Naive B cell (primary cell): ENCODE data around the gene MTCL1. TPM values are rescaled to one million over a fixed set of nuclear protein-coding genes. Genes with fewer than 3 reads are reported as not detected.

Source experiments
- ATAC-seq, 2 donors: fragments of 150-1000 bp; cut with Tn5 transposase; 2 replicates each; pipeline ENCODE4 v1.10.0; 2021; ENCODE audit warnings: low read depth in 2 of 2, mild to moderate bottlenecking in 2 of 2, moderate library complexity in 2 of 2
- DNase-seq: peaks from one replicate; pipeline ENCODE4 v3.0.0; 2022
- H3K27ac Mint-ChIP-seq, 6 donors: one replicate each; pipeline ENCODE4 v1.8.0; 2020 to 2022; ENCODE audit warnings: mild to moderate bottlenecking in 6 of 6, mixed read lengths in 6 of 6, moderate library complexity in 5 of 6, inconsistent platforms in 2 of 6
- H3K27me3 Mint-ChIP-seq, 3 donors: one replicate each; pipeline ENCODE4 v1.8.0; 2021 to 2022; ENCODE audit warnings: mixed read lengths in 3 of 3, mild to moderate bottlenecking in 1 of 3
- H3K36me3 Mint-ChIP-seq, 2 donors: one replicate each; pipeline ENCODE4 v1.8.0; 2020 to 2022; ENCODE audit warnings: mixed read lengths in 2 of 2, inconsistent platforms in 1 of 2, mild to moderate bottlenecking in 1 of 2
- H3K4me1 Mint-ChIP-seq, 3 donors: one replicate each; pipeline ENCODE4 v1.8.0; 2020 to 2022; ENCODE audit warnings: mixed read lengths in 3 of 3, inconsistent platforms in 1 of 3, mild to moderate bottlenecking in 1 of 3, moderate library complexity in 1 of 3
- H3K4me3 Mint-ChIP-seq, 8 donors: one replicate each; pipeline ENCODE4 v1.8.0; 2020 to 2022; ENCODE audit warnings: mild to moderate bottlenecking in 8 of 8, mixed read lengths in 8 of 8, moderate library complexity in 8 of 8, inconsistent platforms in 2 of 8
- H3K9me3 Mint-ChIP-seq, 7 donors: one replicate each; pipeline ENCODE4 v1.8.0; 2020 to 2022; ENCODE audit warnings: mixed read lengths in 7 of 7, mild to moderate bottlenecking in 5 of 7, inconsistent platforms in 2 of 7, moderate library complexity in 1 of 7
- polyA plus RNA-seq, 6 donors: library from polyadenylated mRNA; unstranded; fragments of 300-500 nt; fragmentation: Illumina TruSeq; gene quantifications; one replicate each; pipeline ENCODE4 v1.2.3, GENCODE V29; 2021; ENCODE audit warnings: low read depth in 6 of 6

The MTCL1 gene
- polyA plus RNA-seq, 6 donors from 2014 or later, result 0.26 to 1.4 (median 0.80) TPM

- no peak for ATAC-seq
- H3K27ac Mint-ChIP-seq, result no peak overlapping the region
- H3K9me3 Mint-ChIP-seq, result peaks cover 0 to 2% (median 0%) of the 10 kb centered on the region in 7 donors
- H3K27me3 Mint-ChIP-seq, result no peaks in the 10 kb centered on the region
- peaks cover 6 to 22% (median 21%) of the 10 kb centered on the region in 3 donors for H3K4me1 Mint-ChIP-seq
- H3K36me3 Mint-ChIP-seq, result peaks cover 0 to 20% of the 10 kb centered on the region in 2 donors
- no peak for DNase-seq
- no peak overlapping the region for H3K4me3 Mint-ChIP-seq
Measured at GRCh38 chr18:8814206-8814605, 108.8 kb downstream of the MTCL1 start.

- Mint-ChIP-seq H3K9me3 (peaks cover 0 to 2% (median 0%) of the 10 kb centered on the region in 7 donors), H3K4me1 (peaks cover under 1 to 9% (median 8%) of the 10 kb centered on the region in 3 donors), H3K27me3 (no peaks in the 10 kb centered on the region), H3K4me3 (no peak overlapping the region), H3K27ac (no peak overlapping the region), H3K36me3 (peaks cover 6 to 13% of the 10 kb centered on the region in 2 donors)
- DNase-seq, result no peak
- ATAC-seq, result no peak
Measured at GRCh38 chr18:8816220-8816619, 110.9 kb downstream of the MTCL1 start.

- H3K4me1 Mint-ChIP-seq, result peaks cover 0 to 8% (median 6%) of the 10 kb centered on the region in 3 donors
- ATAC-seq (no peak), DNase-seq (no peak)
- H3K4me3 Mint-ChIP-seq, result no peak overlapping the region
- peaks cover 6 to 14% of the 10 kb centered on the region in 2 donors for H3K36me3 Mint-ChIP-seq
- H3K9me3 Mint-ChIP-seq, result peaks cover 0 to 2% (median 0%) of the 10 kb centered on the region in 7 donors
- no peak overlapping the region for H3K27ac Mint-ChIP-seq
- no peaks in the 10 kb centered on the region for H3K27me3 Mint-ChIP-seq
Measured at GRCh38 chr18:8816816-8817215, 111.5 kb downstream of the MTCL1 start.

GRCh38 chr18:8818982-8819381 lies 113.6 kb downstream of the MTCL1 start:
- Mint-ChIP-seq H3K4me3 (no peak overlapping the region), H3K27me3 (no peaks in the 10 kb centered on the region), H3K4me1 (peaks cover 0 to 2% (median 0%) of the 10 kb centered on the region in 3 donors), H3K36me3 (peaks cover 5 to 6% of the 10 kb centered on the region in 2 donors), H3K9me3 (no peaks in the 10 kb centered on the region), H3K27ac (no peak overlapping the region)
- no peak for DNase-seq
- no peak for ATAC-seq

GRCh38 chr18:8820396-8821082 lies 115.2 kb downstream of the MTCL1 start:
- H3K4me3 Mint-ChIP-seq, result no peak overlapping the region
- no peak for ATAC-seq
- H3K36me3 Mint-ChIP-seq, result peaks cover 5 to 6% of the 10 kb centered on the region in 2 donors

GRCh38 chr18:8821083-8821465 lies 115.7 kb downstream of the MTCL1 start:
- Mint-ChIP-seq H3K27ac (no peak overlapping the region), H3K4me1 (peaks cover 0 to 2% (median 0%) of the 10 kb centered on the region in 3 donors), H3K9me3 (no peaks in the 10 kb centered on the region), H3K36me3 (peaks cover 5 to 6% of the 10 kb centered on the region in 2 donors), H3K4me3 (no peak overlapping the region), H3K27me3 (no peaks in the 10 kb centered on the region)
- no peak for DNase-seq
- no peak for ATAC-seq

More at GRCh38 chr18:8820396-8821082, 115.2 kb downstream of the MTCL1 start:
- DNase-seq, result no peak
- H3K27ac Mint-ChIP-seq, result no peak overlapping the region
- H3K9me3 Mint-ChIP-seq, result no peaks in the 10 kb centered on the region
- H3K27me3 Mint-ChIP-seq, result no peaks in the 10 kb centered on the region
- H3K4me1 Mint-ChIP-seq, result peaks cover 0 to 2% (median 0%) of the 10 kb centered on the region in 3 donors

GRCh38 chr18:8821531-8821930 lies 116.2 kb downstream of the MTCL1 start:
- Mint-ChIP-seq H3K36me3 (peaks cover 5 to 6% of the 10 kb centered on the region in 2 donors), H3K27me3 (no peaks in the 10 kb centered on the region), H3K4me3 (no peak overlapping the region), H3K27ac (no peak overlapping the region), H3K4me1 (peaks cover 0 to 2% (median 0%) of the 10 kb centered on the region in 3 donors), H3K9me3 (no peaks in the 10 kb centered on the region)
- no peak for DNase-seq
- ATAC-seq, result no peak

- no peak for ATAC-seq
- H3K4me1 Mint-ChIP-seq, result peaks cover 0 to 2% (median 0%) of the 10 kb centered on the region in 3 donors
- no peaks in the 10 kb centered on the region for H3K27me3 Mint-ChIP-seq
- H3K27ac Mint-ChIP-seq, result no peak overlapping the region
- H3K4me3 Mint-ChIP-seq, result no peak overlapping the region
- peaks cover 5 to 6% of the 10 kb centered on the region in 2 donors for H3K36me3 Mint-ChIP-seq
- no peaks in the 10 kb centered on the region for H3K9me3 Mint-ChIP-seq
- no peak for DNase-seq
Measured at GRCh38 chr18:8822643-8823042, 117.3 kb downstream of the MTCL1 start.

- Mint-ChIP-seq H3K4me3 (no peak overlapping the region), H3K27ac (peak overlapping the region in 1 of 6 donors; percentile 15), H3K27me3 (no peaks in the 10 kb centered on the region), H3K4me1 (peaks cover 0 to 3% (median 0%) of the 10 kb centered on the region in 3 donors), H3K9me3 (no peaks in the 10 kb centered on the region), H3K36me3 (peaks cover 5 to 12% of the 10 kb centered on the region in 2 donors)
- ATAC-seq, result no peak
- DNase-seq, result no peak
Measured at GRCh38 chr18:8823530-8823929, 118.2 kb downstream of the MTCL1 start.

- Mint-ChIP-seq H3K36me3 (peaks cover 5 to 12% of the 10 kb centered on the region in 2 donors), H3K4me1 (peaks cover 0 to 7% (median 5%) of the 10 kb centered on the region in 3 donors), H3K9me3 (no peaks in the 10 kb centered on the region), H3K27me3 (no peaks in the 10 kb centered on the region), H3K27ac (no peak overlapping the region), H3K4me3 (no peak overlapping the region)
- no peak for DNase-seq
- ATAC-seq, result no peak
Measured at GRCh38 chr18:8824846-8825245, 119.5 kb downstream of the MTCL1 start.

GRCh38 chr18:8825273-8825672 lies 119.9 kb downstream of the MTCL1 start:
- Mint-ChIP-seq H3K9me3 (no peaks in the 10 kb centered on the region), H3K27me3 (no peaks in the 10 kb centered on the region), H3K27ac (no peak overlapping the region), H3K4me3 (no peak overlapping the region), H3K4me1 (peaks cover 0 to 7% (median 5%) of the 10 kb centered on the region in 3 donors), H3K36me3 (peaks cover 5 to 12% of the 10 kb centered on the region in 2 donors)
- DNase-seq (no peak), ATAC-seq (no peak)

GRCh38 chr18:8825729-8826375 lies 120.5 kb downstream of the MTCL1 start:
- Mint-ChIP-seq H3K4me3 (no peak overlapping the region), H3K27ac (no peak overlapping the region), H3K9me3 (no peaks in the 10 kb centered on the region), H3K36me3 (peaks cover 4 to 9% of the 10 kb centered on the region in 2 donors), H3K4me1 (peaks cover 0 to 7% (median 5%) of the 10 kb centered on the region in 3 donors), H3K27me3 (no peaks in the 10 kb centered on the region)
- DNase-seq (no peak), ATAC-seq (no peak)

- Mint-ChIP-seq H3K4me3 (no peak overlapping the region), H3K4me1 (peaks cover 0 to 5% (median 5%) of the 10 kb centered on the region in 3 donors), H3K27ac (no peak overlapping the region), H3K27me3 (no peaks in the 10 kb centered on the region), H3K36me3 (peaks cover 0 to 6% of the 10 kb centered on the region in 2 donors), H3K9me3 (no peaks in the 10 kb centered on the region)
- DNase-seq (no peak), ATAC-seq (no peak)
Measured at GRCh38 chr18:8826514-8826913, 121.2 kb downstream of the MTCL1 start.

GRCh38 chr18:8826971-8827370 lies 121.6 kb downstream of the MTCL1 start:
- Mint-ChIP-seq H3K36me3 (peaks cover 0 to 6% of the 10 kb centered on the region in 2 donors), H3K4me3 (no peak overlapping the region), H3K27ac (no peak overlapping the region), H3K27me3 (no peaks in the 10 kb centered on the region), H3K4me1 (peaks cover 0 to 5% (median 5%) of the 10 kb centered on the region in 3 donors), H3K9me3 (no peaks in the 10 kb centered on the region)
- DNase-seq (no peak), ATAC-seq (no peak)
